Erythroblast (primary cell): ENCODE data around the gene ZNF575.

Experiments
- GATA1 ChIP-seq: IDR thresholded peaks from 2 replicates; pipeline ENCODE4 v1.6.1; 2011; ENCODE audit warnings: low read depth, mild to moderate bottlenecking, control low read depth, low read length, moderate library complexity
- POLR2A ChIP-seq: IDR thresholded peaks from 2 replicates; pipeline ENCODE4 v1.6.1; 2011; ENCODE audit warnings: mild to moderate bottlenecking, low read length

- TF ChIP-seq POLR2A: no peak
- TF ChIP-seq GATA1: no peak
These were observed 19.6 kb downstream of the ZNF575 start for GRCh38 chr19:43552616-43553015.
